C4-2B (cell line): ENCODE results near the gene DENND4C.
A peak's percentile ranks its signal among the peaks of the same experiment; 100 is the strongest.

ENCODE experiments used
- H3K27ac ChIP-seq: fragments of 450-650 bp; 2 replicates; pipeline ENCODE4 v1.5.1; 2017
- CTCF ChIP-seq: fragments of 450-650 bp; conservative IDR thresholded peaks from 2 replicates; pipeline ENCODE4 v1.5.1; 2017; ENCODE audit warnings: mild to moderate bottlenecking
- ZFX ChIP-seq: fragments of 450-650 bp; IDR thresholded peaks from 2 replicates; pipeline ENCODE4 v1.6.1; 2017

The DENND4C gene

GRCh38 chr9:19342947-19343346, 112.5 kb downstream of the DENND4C start:
- no peak overlapping the region for H3K27ac ChIP-seq
- TF ChIP-seq CTCF: no peak
- no peak for TF ChIP-seq ZFX

- no peak for TF ChIP-seq ZFX
- TF ChIP-seq CTCF: no peak
- H3K27ac ChIP-seq: no peak overlapping the region
Measured at GRCh38 chr9:19358701-19359100, 128.2 kb downstream of the DENND4C start.

- TF ChIP-seq CTCF (no peak), ZFX (no peak)
- H3K27ac ChIP-seq: no peak overlapping the region
Measured at GRCh38 chr9:19369107-19369506, 138.6 kb downstream of the DENND4C start.

GRCh38 chr9:19371942-19372341, 141.4 kb downstream of the DENND4C start:
- no peak overlapping the region for H3K27ac ChIP-seq
- TF ChIP-seq CTCF (peak; percentile 40), ZFX (no peak)

GRCh38 chr9:19372567-19372966, 142.1 kb downstream of the DENND4C start:
- no peak overlapping the region for H3K27ac ChIP-seq
- no peak for TF ChIP-seq CTCF
- TF ChIP-seq ZFX: no peak

GRCh38 chr9:19373527-19373926, 143.0 kb downstream of the DENND4C start:
- TF ChIP-seq CTCF (no peak), ZFX (no peak)
- no peak overlapping the region for H3K27ac ChIP-seq

- no peak overlapping the region for H3K27ac ChIP-seq
- TF ChIP-seq ZFX: no peak
- no peak for TF ChIP-seq CTCF
Measured at GRCh38 chr9:19375538-19375937, 145.0 kb downstream of the DENND4C start.
